ENCODE data around the gene SERTAD3. TPM values are rescaled to one million over a fixed set of nuclear protein-coding genes. Genes with fewer than 3 reads are reported as not detected.

The SERTAD3 gene
- total and polyA plus RNA-seq, 10 of the 15 experiments (the other 5 are each of a cell fraction or from before 2014, with no cell fraction given) = 4.2 to 22.4 (median 13.7) TPM

GRCh38 chr19:40443131-40443999, 770 bp downstream of the SERTAD3 start:
- H3K4me1 ChIP-seq (ENCODE audit: control insufficient read depth, insufficient read depth, low read length) = peaks cover 5% of the 10 kb centered on the region
- ATAC-seq (peak; percentile 84), DNase-seq (ENCODE audit: low read depth, low spot score) (peak; percentile 98), FAIRE-seq (peak; percentile 98)
- POLR2A ChIA-PET = interaction anchor here (0.5 to 4.7 kb wide), 25 partner anchors 9 to 498 kb away, joined by 3 to 55 read pairs (median 4); partner anchors contain the start of genes BLVRB, C19orf47, PLD3 and SERTAD1
- H3K9ac ChIP-seq (ENCODE audit: control insufficient read depth, insufficient read depth, low read length) = peak overlapping the region; percentile 96
- peak overlapping the region; percentile 91 for H3K4me3 ChIP-seq
- in situ Hi-C loops (cut with MboI) (no loop called here), intact Hi-C loops (cut with micrococcal nuclease; ENCODE audit: unreplicated experiment) (no loop called here)
- H3K9me3 ChIP-seq (replicated peaks; ENCODE audit: control insufficient read depth, insufficient read depth, low read length) = no peaks in the 10 kb centered on the region
- H3K4me2 ChIP-seq (ENCODE audit: control insufficient read depth, insufficient read depth) = peak overlapping the region; percentile 31
- H3K36me3 ChIP-seq (ENCODE audit: control insufficient read depth in 2 of 2, insufficient read depth in 2 of 2, low read length in 1 of 2) = peaks cover 8 to 15% of the 10 kb centered on the region in 2 experiments; a peak in 3 of 4 replicates
- peak overlapping the region; percentile 55 for H2AFZ ChIP-seq (ENCODE audit: control insufficient read depth, low read depth, low read length)
- TSS peak; percentile 80 for BruUV-seq (replicated peaks)
- SMC1A ChIA-PET (ENCODE audit: uncharacterized antibody, unreplicated experiment) = interaction anchor here (0.8 to 4.2 kb wide), 11 partner anchors 10 to 170 kb away, joined by 3 to 35 read pairs (median 6); partner anchors contain the start of gene SERTAD1
- peak overlapping the region; percentile 94 for H3K27ac ChIP-seq (ENCODE audit: control insufficient read depth, insufficient read depth)
- CTCF ChIA-PET = interaction anchor here (1.0 to 4.6 kb wide), 10 partner anchors 9 to 304 kb away, joined by 3 to 40 read pairs (median 7); partner anchors contain the start of genes BLVRB and SERTAD1
- H4K20me1 ChIP-seq (ENCODE audit: control insufficient read depth, insufficient read depth) = no peaks in the 10 kb centered on the region
- H3K79me2 ChIP-seq (ENCODE audit: control insufficient read depth, insufficient read depth, low read length) = peaks cover 28% of the 10 kb centered on the region
- WGBS (ENCODE audit: insufficient coverage, insufficient replicate concordance, low lambda C conversion rate, missing lambda C conversion rate) = 1% methylated on average over 50 of the region's 52 CpGs
- RAD21 ChIA-PET (ENCODE audit: unreplicated experiment) = interaction anchor here (0.7 to 3.3 kb wide), 14 partner anchors 9 to 335 kb away, joined by 3 to 35 read pairs (median 8); partner anchors contain the start of genes AKT2, BLVRB, C19orf47 and PLD3
- H3K27me3 ChIP-seq (replicated peaks in 1 of 2; ENCODE audit: control insufficient read depth in 2 of 2, insufficient read depth in 2 of 2, low read length in 1 of 2) = no peaks in the 10 kb centered on the region
- TF ChIP-seq ZNF622 (IDR thresholded peaks at IDR 0.05) (no peak), ASH2L (IDR thresholded peaks at IDR 0.05; ENCODE audit: borderline replicate concordance, low read depth) (no peak), CEBPB (IDR thresholded peaks at IDR 0.05; ENCODE audit: borderline replicate concordance in 1 of 2, low read depth in 2 of 2, low read length in 2 of 2) (no peak), TAF1 (IDR thresholded peaks at IDR 0.05; ENCODE audit: borderline replicate concordance, low read depth, low read length) (peak; percentile 53; the same call in 1 of the 2 replicates), NFXL1 (IDR thresholded peaks at IDR 0.05; ENCODE audit: borderline replicate concordance) (no peak), STAT3 (IDR thresholded peaks at IDR 0.05; ENCODE audit: low read depth, low read length) (no peak), CHD2 (IDR thresholded peaks at IDR 0.05; ENCODE audit: borderline replicate concordance, low read depth, low read length) (peak; percentile 97), ATF3 (IDR thresholded peaks at IDR 0.05; ENCODE audit: borderline replicate concordance, extremely low read depth, low read depth, low read length) (no peak), CTCF (IDR thresholded peaks at IDR 0.05 in 2 of 3, conservative IDR thresholded peaks at IDR 0.05 in 1 of 3; ENCODE audit: control insufficient read depth in 2 of 3, extremely low read depth in 1 of 3, insufficient read depth in 1 of 3, low read depth in 3 of 3, low read length in 3 of 3) (no peak), NKRF (conservative IDR thresholded peaks at IDR 0.05) (peak; percentile 62; the same call in 1 of the 2 replicates), ZNF687 (IDR thresholded peaks at IDR 0.05) (no peak), ETV6 (conservative IDR thresholded peaks at IDR 0.05 in 1 of 2, IDR thresholded peaks at IDR 0.05 in 1 of 2; ENCODE audit: borderline replicate concordance in 1 of 2, low read depth in 1 of 2) (no peak)

All from GM12878 (cell line).